Omental fat pad (tissue), 4 donors: ENCODE data around the gene C11orf68. TPM values are rescaled to one million over a fixed set of nuclear protein-coding genes. Genes with fewer than 3 reads are reported as not detected.

Experiments used
- ATAC-seq: fragments of 150-250 bp; one replicate; pipeline ENCODE4 v1.9.1; 2016; ENCODE audit warnings: mild to moderate bottlenecking, moderate library complexity; ENCODE audit not compliant: low FRiP score
- DNase-seq: peaks from one replicate; pipeline ENCODE4 v3.0.0-alpha.2; 2019; ENCODE audit warnings: low spot score
- total RNA-seq, 4 donors: library from RNA; depleted of rRNA; stranded (reverse); fragments of >200 nt; gene quantifications; one replicate each; pipeline ENCODE4 v1.1.0, GENCODE V29; 2016
- TF ChIP-seq, protein P1 (sequence below), 3 donors: fragments of 450-650 bp; IDR thresholded peaks; one replicate each; pipeline ENCODE4 v1.5.1; 2016 to 2017; ENCODE audit warnings: antibody characterized with exemption in 3 of 3, mild to moderate bottlenecking in 3 of 3, moderate library complexity in 2 of 3

C11orf68 gene
- total RNA-seq, 4 donors from 2014 or later, result 14.0 to 18.8 (median 17.5) TPM

GRCh38 chr11:65868076-65868667, 50.7 kb downstream of the C11orf68 start:
- TF ChIP-seq, protein P1, sequence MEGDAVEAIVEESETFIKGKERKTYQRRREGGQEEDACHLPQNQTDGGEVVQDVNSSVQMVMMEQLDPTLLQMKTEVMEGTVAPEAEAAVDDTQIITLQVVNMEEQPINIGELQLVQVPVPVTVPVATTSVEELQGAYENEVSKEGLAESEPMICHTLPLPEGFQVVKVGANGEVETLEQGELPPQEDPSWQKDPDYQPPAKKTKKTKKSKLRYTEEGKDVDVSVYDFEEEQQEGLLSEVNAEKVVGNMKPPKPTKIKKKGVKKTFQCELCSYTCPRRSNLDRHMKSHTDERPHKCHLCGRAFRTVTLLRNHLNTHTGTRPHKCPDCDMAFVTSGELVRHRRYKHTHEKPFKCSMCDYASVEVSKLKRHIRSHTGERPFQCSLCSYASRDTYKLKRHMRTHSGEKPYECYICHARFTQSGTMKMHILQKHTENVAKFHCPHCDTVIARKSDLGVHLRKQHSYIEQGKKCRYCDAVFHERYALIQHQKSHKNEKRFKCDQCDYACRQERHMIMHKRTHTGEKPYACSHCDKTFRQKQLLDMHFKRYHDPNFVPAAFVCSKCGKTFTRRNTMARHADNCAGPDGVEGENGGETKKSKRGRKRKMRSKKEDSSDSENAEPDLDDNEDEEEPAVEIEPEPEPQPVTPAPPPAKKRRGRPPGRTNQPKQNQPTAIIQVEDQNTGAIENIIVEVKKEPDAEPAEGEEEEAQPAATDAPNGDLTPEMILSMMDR (IDR thresholded peaks at IDR 0.05), result no peak
- no peak for ATAC-seq
- DNase-seq, result no peak

DNA sequence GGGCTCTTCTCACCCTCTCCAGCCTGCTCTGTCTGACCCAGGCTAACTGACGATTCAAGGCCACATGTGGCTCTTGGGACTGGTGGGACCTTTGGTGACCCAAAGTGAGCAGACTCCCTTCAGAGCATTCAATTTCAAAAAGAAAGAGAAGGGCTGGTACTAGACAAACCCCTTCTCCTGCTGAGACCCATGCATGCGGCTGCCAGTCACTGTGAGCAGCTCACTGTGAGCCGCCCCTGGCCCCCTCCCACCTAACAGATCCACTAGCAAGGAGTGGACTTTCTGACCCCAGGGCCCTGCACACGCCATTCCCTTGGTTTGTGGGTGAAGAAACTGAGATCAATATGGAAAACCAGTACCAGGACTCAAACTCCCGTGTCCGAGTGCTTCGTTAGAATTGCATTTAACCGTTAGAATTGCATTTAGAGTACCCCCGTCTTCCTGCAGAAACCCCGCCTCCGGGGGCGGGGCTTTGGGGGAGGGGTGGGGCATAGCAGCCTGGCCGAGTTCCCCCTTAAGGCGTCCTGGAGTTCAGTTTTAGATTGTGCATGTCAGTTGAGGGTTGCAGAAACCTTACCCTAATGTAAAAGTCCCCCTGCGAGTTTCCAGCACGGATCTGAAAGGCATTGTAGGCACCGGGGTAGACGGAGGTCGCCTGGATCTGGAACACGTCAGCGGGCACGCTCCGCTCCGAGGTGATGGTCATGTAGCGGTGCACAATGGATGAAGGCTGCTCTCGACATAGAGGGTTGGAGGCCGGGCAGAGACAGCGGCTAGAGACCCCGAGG, 51.4 kb downstream of the C11orf68 start:
- ATAC-seq, result no peak
- no peak for DNase-seq
- TF ChIP-seq, protein P1 (IDR thresholded peaks at IDR 0.05), result no peak

Other genes starting within 250 kb of the C11orf68 start
- gene KAT5, start 206.8 kb downstream of the C11orf68 start, total RNA-seq, result 10 to 100 TPM; 39.8 to 48.2 (median 44.7) TPM
- gene RNASEH2C, start 198.3 kb downstream of the C11orf68 start, total RNA-seq, result 100 to 1,000 TPM in 3 of 4 donors, 10 to 100 TPM in 1; 89.7 to 192 (median 125) TPM
- gene AP5B1, start 138.1 kb downstream of the C11orf68 start, total RNA-seq, result 10 to 100 TPM; 15.4 to 32.8 (median 30.9) TPM
- gene OVOL1, start 132.0 kb downstream of the C11orf68 start, total RNA-seq, result not detected
- gene SNX32, start 85.1 kb downstream of the C11orf68 start, total RNA-seq, result 1 to 10 TPM in 2 of 4 donors, under 1 TPM in 2; 0.79 to 1.6 (median 1.1) TPM
- gene CFL1, start 60.9 kb downstream of the C11orf68 start, total RNA-seq, result 100 to 1,000 TPM; 485 to 798 (median 586) TPM
- gene MUS81, start 58.6 kb downstream of the C11orf68 start, total RNA-seq, result 10 to 100 TPM; 25.9 to 60.8 (median 28.8) TPM
- gene EFEMP2, start 46.3 kb downstream of the C11orf68 start, total RNA-seq, result 10 to 100 TPM; 39.4 to 81.8 (median 66.1) TPM
- 1 to 10 TPM; 1.6 to 3.9 (median 2.8) TPM for gene CTSW, start 39.2 kb downstream of the C11orf68 start, total RNA-seq
- gene FIBP, start 30.6 kb downstream of the C11orf68 start, total RNA-seq, result 10 to 100 TPM; 48.8 to 66.4 (median 54.6) TPM
- gene CCDC85B, start 28.4 kb downstream of the C11orf68 start, total RNA-seq, result 10 to 100 TPM; 40.2 to 85.9 (median 59.4) TPM
- 100 to 1,000 TPM in 2 of 4 donors, 10 to 100 TPM in 1, 1 to 10 TPM in 1; 2.8 to 223 (median 57.0) TPM for gene FOSL1, start 18.7 kb downstream of the C11orf68 start, total RNA-seq
- 10 to 100 TPM; 53.0 to 88.6 (median 72.5) TPM for gene DRAP1, start 364 bp upstream of the C11orf68 start, total RNA-seq
- under 1 TPM in 1 of 4 donors, not detected in 3; 0.24 TPM for gene TSGA10IP, start 26.4 kb upstream of the C11orf68 start, total RNA-seq
- gene SART1, start 42.7 kb upstream of the C11orf68 start, total RNA-seq, result 10 to 100 TPM; 22.5 to 62.4 (median 47.1) TPM
- gene EIF1AD, start 83.1 kb upstream of the C11orf68 start, total RNA-seq, result 10 to 100 TPM; 24.6 to 58.2 (median 28.8) TPM
- gene BANF1, start 83.4 kb upstream of the C11orf68 start, total RNA-seq, result 10 to 100 TPM; 24.6 to 40.8 (median 33.0) TPM
- 1 to 10 TPM in 2 of 4 donors, not detected in 2; 1.6 to 6.2 TPM for gene CST6, start 92.9 kb upstream of the C11orf68 start, total RNA-seq
- gene CATSPER1, start 107.4 kb upstream of the C11orf68 start, total RNA-seq, result under 1 TPM in 2 of 4 donors, not detected in 2; 0.24 to 0.69 TPM
- gene GAL3ST3, start 130.1 kb upstream of the C11orf68 start, total RNA-seq, result 1 to 10 TPM in 1 of 4 donors, under 1 TPM in 1, not detected in 2; 0.19 to 1.2 TPM
- 100 to 1,000 TPM in 3 of 4 donors, 10 to 100 TPM in 1; 98.9 to 173 (median 140) TPM for gene SF3B2, start 133.3 kb upstream of the C11orf68 start, total RNA-seq
- gene PACS1, start 151.2 kb upstream of the C11orf68 start, total RNA-seq, result 10 to 100 TPM; 24.5 to 41.1 (median 38.0) TPM